Left lung (tissue), 10 donors: ENCODE results near the gene STPG2. TPM values are rescaled to one million over a fixed set of nuclear protein-coding genes. Genes with fewer than 3 reads are reported as not detected.

Source experiments
- ATAC-seq: fragments of 200-7000 bp; cut with Tn5 transposase; one replicate; pipeline ENCODE4 v1.9.1; 2020; ENCODE audit warnings: moderate library complexity
- DNase-seq, 4 donors: peaks; one replicate each; pipeline ENCODE4 v3.0.0-alpha.2; 2013 to 2020
- H3K27ac ChIP-seq, 2 donors: fragments of 200-600 bp; sonication (generic) in 1 of 2; one replicate each; pipeline versions ENCODE4 v1.5.0 to v1.8.0; 2020 to 2021
- H3K27me3 ChIP-seq, 2 donors: fragments of 200-600 bp; sonication (generic) in 1 of 2; one replicate each; pipeline versions ENCODE4 v1.5.0 to v1.8.0; 2020 to 2021
- H3K36me3 ChIP-seq, 2 donors: fragments of 200-600 bp; sonication (generic) in 1 of 2; one replicate each; pipeline versions ENCODE4 v1.5.0 to v1.8.0; 2020 to 2021
- H3K4me1 ChIP-seq, 2 donors: fragments of 200-600 bp; one replicate each; pipeline ENCODE4 v1.8.0; 2021
- H3K4me3 ChIP-seq, 2 donors: fragments of 200-600 bp; sonication (generic) in 1 of 2; one replicate each; pipeline versions ENCODE4 v1.5.0 to v1.8.0; 2020 to 2021; ENCODE audit warnings: mild to moderate bottlenecking in 1 of 2
- H3K9me3 ChIP-seq, 2 donors: fragments of 200-600 bp; sonication (generic) in 1 of 2; one replicate each; pipeline versions ENCODE4 v1.5.0 to v1.8.0; 2020 to 2021
- intact Hi-C, 2 donors: fragments of 100-400 bp; cut with DNase I; formaldehyde crosslinking; loops; one replicate each; pipeline versions ENCODE4 v1.11.2 to v1.14.2; 2022
- polyA plus RNA-seq, 6 donors: library from polyadenylated mRNA; unstranded; fragments of 120-200 nt; gene quantifications; one replicate each; pipeline ENCODE4 v1.2.1, GENCODE V29; 2013; ENCODE audit not compliant: insufficient read length in 6 of 6
- total RNA-seq, 2 donors: library from RNA; stranded (reverse); fragmentation: NEBNext Ultra II Directional; extraction: Animal tissue kit (Norgen Biotek cat#: 25700); gene quantifications; one replicate each; pipeline ENCODE4 v1.2.1, GENCODE V29; 2021
- TF ChIP-seq, protein P1 (sequence below), 2 donors: fragments of 200-600 bp; sonication (generic) in 1 of 2; IDR thresholded peaks; one replicate each; pipeline versions ENCODE4 v1.5.0 to v1.8.0; 2021; ENCODE audit warnings: antibody characterized with exemption in 2 of 2
- donor health status: DM: no; HTN: yes; CAD: no.
- donor health status: DM: no; HTN: no; CAD: no.

The STPG2 gene
- total and polyA plus RNA-seq, 8 donors: 0.13 to 0.76 (median 0.30) TPM

DNA sequence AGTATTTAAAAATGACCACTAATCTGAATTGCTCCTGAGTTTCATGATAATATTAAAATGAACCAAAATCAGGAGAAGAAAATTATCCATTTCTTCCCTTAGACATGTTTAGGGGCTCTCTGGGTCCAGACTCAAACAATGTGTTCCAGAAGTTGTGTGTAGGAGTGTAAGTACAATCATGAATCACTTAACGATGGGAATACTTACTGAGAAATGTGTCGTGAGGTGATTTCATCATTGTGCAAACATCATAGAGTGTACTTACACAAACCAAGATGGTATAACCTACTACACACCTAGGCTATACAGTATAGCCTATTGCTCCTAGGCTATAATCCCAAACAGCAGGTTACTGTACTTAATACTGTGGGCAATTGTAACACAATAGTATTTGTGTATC, 74.8 kb downstream of the STPG2 start:
- no peaks in the 10 kb centered on the region for H3K27me3 ChIP-seq
- H3K4me1 ChIP-seq: no peaks in the 10 kb centered on the region
- no peak overlapping the region for H3K27ac ChIP-seq
- peak; percentile 71 for ATAC-seq
- no peak for DNase-seq
- no peak overlapping the region for H3K4me3 ChIP-seq
- H3K9me3 ChIP-seq: peaks cover 0 to 17% of the 10 kb centered on the region in 2 donors
- TF ChIP-seq, protein P1, sequence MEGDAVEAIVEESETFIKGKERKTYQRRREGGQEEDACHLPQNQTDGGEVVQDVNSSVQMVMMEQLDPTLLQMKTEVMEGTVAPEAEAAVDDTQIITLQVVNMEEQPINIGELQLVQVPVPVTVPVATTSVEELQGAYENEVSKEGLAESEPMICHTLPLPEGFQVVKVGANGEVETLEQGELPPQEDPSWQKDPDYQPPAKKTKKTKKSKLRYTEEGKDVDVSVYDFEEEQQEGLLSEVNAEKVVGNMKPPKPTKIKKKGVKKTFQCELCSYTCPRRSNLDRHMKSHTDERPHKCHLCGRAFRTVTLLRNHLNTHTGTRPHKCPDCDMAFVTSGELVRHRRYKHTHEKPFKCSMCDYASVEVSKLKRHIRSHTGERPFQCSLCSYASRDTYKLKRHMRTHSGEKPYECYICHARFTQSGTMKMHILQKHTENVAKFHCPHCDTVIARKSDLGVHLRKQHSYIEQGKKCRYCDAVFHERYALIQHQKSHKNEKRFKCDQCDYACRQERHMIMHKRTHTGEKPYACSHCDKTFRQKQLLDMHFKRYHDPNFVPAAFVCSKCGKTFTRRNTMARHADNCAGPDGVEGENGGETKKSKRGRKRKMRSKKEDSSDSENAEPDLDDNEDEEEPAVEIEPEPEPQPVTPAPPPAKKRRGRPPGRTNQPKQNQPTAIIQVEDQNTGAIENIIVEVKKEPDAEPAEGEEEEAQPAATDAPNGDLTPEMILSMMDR (IDR thresholded peaks at IDR 0.05): no peak
- intact Hi-C loops: no loop called here
- H3K36me3 ChIP-seq: no peaks in the 10 kb centered on the region

DNA sequence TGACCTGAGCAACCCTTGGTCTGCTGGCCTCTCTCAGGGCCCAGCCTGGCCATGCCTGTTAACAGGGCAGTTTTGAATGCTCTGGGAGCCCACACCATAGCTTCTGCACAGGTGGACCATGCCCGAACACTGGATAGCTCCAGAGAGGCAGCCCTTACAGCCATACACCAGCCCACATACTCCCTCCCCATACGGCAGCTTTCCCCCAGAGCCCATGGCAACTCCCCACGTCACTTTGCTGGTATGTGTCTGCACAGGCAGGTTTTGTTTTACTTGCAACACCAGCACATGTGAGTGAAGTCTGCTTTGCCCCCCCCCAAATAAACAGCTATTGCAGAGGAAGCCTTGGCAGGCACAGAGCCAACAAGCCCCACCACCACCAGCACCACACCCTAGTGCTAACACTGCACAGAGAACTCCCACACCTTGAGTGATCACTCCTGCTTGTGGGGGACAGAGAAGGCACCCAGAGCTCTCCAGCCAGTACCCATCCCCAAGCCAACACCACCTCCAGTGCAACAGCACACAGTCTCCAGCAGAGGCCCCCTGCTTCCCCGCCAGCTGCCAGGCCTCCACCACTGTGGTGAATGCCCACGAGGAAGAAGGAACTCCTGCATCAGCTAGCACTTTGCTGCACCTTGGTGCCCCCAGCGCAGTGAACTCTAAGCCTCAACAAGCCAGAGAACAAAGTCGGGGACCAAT, 87.3 kb downstream of the STPG2 start:
- H3K27ac ChIP-seq: no peak overlapping the region
- peaks cover 0 to 32% of the 10 kb centered on the region in 2 donors for H3K9me3 ChIP-seq
- no peak overlapping the region for H3K4me3 ChIP-seq
- H3K36me3 ChIP-seq: no peaks in the 10 kb centered on the region
- ATAC-seq: no peak
- TF ChIP-seq, protein P1 (IDR thresholded peaks at IDR 0.05): no peak
- H3K4me1 ChIP-seq: no peaks in the 10 kb centered on the region
- no peaks in the 10 kb centered on the region for H3K27me3 ChIP-seq
- peak in 1 of 4 donors; percentile 41 for DNase-seq
- intact Hi-C loops: no loop called here

DNA sequence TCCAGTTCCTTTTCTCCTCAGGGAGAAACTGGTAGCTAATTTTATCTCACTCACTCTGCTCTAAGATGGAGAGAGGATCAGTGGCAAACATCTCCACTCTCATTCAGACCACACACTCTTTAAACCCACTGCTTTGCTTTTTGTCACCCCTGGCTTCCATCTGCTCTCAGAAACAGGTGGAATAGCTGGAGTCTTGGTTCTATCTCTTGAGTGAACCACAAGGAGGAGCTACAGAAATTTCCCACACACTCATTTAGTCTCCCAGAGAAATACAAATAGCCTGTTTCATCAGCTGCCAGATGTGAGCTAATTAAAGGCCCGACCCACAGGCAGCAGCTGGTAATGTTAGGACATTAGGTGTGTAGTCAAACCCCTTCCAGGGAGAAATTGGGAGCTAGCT, 96.6 kb downstream of the STPG2 start:
- intact Hi-C loops: no loop called here
- Histone ChIP-seq H3K4me3 (no peak overlapping the region), H3K27ac (no peak overlapping the region), H3K4me1 (no peaks in the 10 kb centered on the region), H3K27me3 (no peaks in the 10 kb centered on the region), H3K9me3 (peaks cover 0 to 10% of the 10 kb centered on the region in 2 donors), H3K36me3 (no peaks in the 10 kb centered on the region)
- DNase-seq (no peak), ATAC-seq (no peak)
- TF ChIP-seq, protein P1 (IDR thresholded peaks at IDR 0.05): no peak

DNA sequence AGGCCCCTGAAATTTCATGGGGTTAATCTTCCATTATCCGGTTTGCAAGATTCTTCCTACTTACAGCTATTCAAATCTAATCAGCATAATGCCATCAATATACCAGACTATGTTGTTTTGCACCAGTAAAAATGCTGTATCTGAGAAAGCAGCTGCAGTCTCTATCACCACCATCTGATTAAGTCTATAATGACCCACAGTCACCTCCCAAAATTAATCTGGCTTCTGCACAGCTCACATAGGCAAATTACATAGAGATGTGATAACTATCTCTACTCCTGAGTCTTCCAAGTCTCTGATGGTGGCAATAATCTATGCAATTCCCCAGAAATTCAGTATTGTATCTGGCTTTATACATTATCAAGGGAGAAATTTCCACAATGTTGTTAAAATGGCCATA, 113.2 kb downstream of the STPG2 start:
- H3K4me3 ChIP-seq: no peak overlapping the region
- ATAC-seq (no peak), DNase-seq (no peak)
- no peaks in the 10 kb centered on the region for H3K27me3 ChIP-seq
- H3K4me1 ChIP-seq: no peaks in the 10 kb centered on the region
- H3K36me3 ChIP-seq: no peaks in the 10 kb centered on the region
- H3K27ac ChIP-seq: no peak overlapping the region
- intact Hi-C loops: no loop called here
- TF ChIP-seq, protein P1 (IDR thresholded peaks at IDR 0.05): no peak
- H3K9me3 ChIP-seq: peaks cover 0 to 23% of the 10 kb centered on the region in 2 donors

DNA sequence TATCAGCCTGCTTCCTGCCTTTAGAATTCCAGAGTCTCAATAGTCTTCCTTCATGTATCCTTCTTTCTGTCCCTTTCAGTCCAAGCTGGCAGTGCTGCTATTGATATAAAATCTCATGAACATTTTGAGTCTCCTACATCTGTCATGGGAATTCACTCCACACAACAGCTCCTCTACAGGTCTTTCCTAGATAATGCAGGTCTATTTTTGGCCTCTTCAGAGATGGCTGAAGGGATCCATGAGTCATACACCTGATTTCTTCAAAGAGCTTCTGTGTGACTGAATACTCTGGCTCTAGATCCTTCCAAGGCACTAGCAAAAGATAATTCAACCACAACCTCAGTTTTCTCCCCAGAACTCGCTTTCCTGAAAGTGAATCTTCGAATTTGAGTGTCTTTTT, 115.4 kb downstream of the STPG2 start:
- intact Hi-C loops: no loop called here
- Histone ChIP-seq H3K36me3 (no peaks in the 10 kb centered on the region), H3K27ac (no peak overlapping the region), H3K27me3 (no peaks in the 10 kb centered on the region), H3K9me3 (peaks cover 0 to 34% of the 10 kb centered on the region in 2 donors), H3K4me3 (no peak overlapping the region), H3K4me1 (no peaks in the 10 kb centered on the region)
- TF ChIP-seq, protein P1 (IDR thresholded peaks at IDR 0.05): no peak
- ATAC-seq: peak; percentile 31
- DNase-seq: no peak
